ENCODE data around the gene LHX2. TPM values are rescaled to one million over a fixed set of nuclear protein-coding genes. Genes with fewer than 3 reads are reported as not detected.

LHX2 gene
- total and polyA plus RNA-seq, 2 experiments from 2014 or later = not detected

GRCh38 chr9:124062172-124062571, 50.6 kb downstream of the LHX2 start:
- Histone ChIP-seq H3F3A (ENCODE audit: insufficient read depth) (no peaks in the 10 kb centered on the region), H3K9ac (no peak overlapping the region), H3K27me3 (replicated peaks; ENCODE audit: insufficient read depth) (peaks cover 69% of the 10 kb centered on the region), H3K9me3 (ENCODE audit: low read depth) (no peaks in the 10 kb centered on the region), H3K4me1 (ENCODE audit: insufficient read depth) (no peaks in the 10 kb centered on the region), H2AFZ (no peak overlapping the region), H3K27ac (no peak overlapping the region), H3K4me3 (no peak overlapping the region), H3K4me2 (ENCODE audit: unreplicated experiment) (no peak overlapping the region), H3K79me2 (ENCODE audit: insufficient read depth) (no peaks in the 10 kb centered on the region), H3K36me3 (ENCODE audit: low read depth) (no peaks in the 10 kb centered on the region), H4K20me1 (ENCODE audit: insufficient read depth) (no peaks in the 10 kb centered on the region), H3K9me2 (ENCODE audit: insufficient read depth) (no peaks in the 10 kb centered on the region)
- 93 to 94% methylated on average over 2 of the region's 2 CpGs for WGBS, 2 experiments (ENCODE audit: low coverage in 1 of 2, low lambda C conversion rate in 2 of 2, missing lambda C conversion rate in 2 of 2)
- in situ Hi-C loops (cut with MboI) = no loop called here
- TF ChIP-seq EZH2 (IDR thresholded peaks at IDR 0.05; ENCODE audit: insufficient read depth, poor library complexity, severe bottlenecking) (no peak), EZH2phosphoT487 (IDR thresholded peaks at IDR 0.05; ENCODE audit: insufficient read depth, low read depth) (no peak)
- DNase-seq = no peak

GRCh38 chr9:124066783-124067577, 55.4 kb downstream of the LHX2 start:
- Histone ChIP-seq H3K9me3 (ENCODE audit: low read depth) (no peaks in the 10 kb centered on the region), H3K36me3 (ENCODE audit: low read depth) (no peaks in the 10 kb centered on the region), H4K20me1 (ENCODE audit: insufficient read depth) (no peaks in the 10 kb centered on the region), H3K4me1 (ENCODE audit: insufficient read depth) (no peaks in the 10 kb centered on the region), H3K9me2 (ENCODE audit: insufficient read depth) (no peaks in the 10 kb centered on the region), H3K79me2 (ENCODE audit: insufficient read depth) (no peaks in the 10 kb centered on the region), H3K27me3 (replicated peaks; ENCODE audit: insufficient read depth) (peaks cover 54% of the 10 kb centered on the region), H3K4me3 (no peak overlapping the region), H3K4me2 (ENCODE audit: unreplicated experiment) (no peak overlapping the region), H2AFZ (no peak overlapping the region), H3K27ac (no peak overlapping the region), H3K9ac (no peak overlapping the region), H3F3A (ENCODE audit: insufficient read depth) (no peaks in the 10 kb centered on the region)
- DNase-seq = no peak
- in situ Hi-C loops (cut with MboI) = no loop called here
- 83 to 89% methylated on average over 13 of the region's 13 CpGs for WGBS, 2 experiments (ENCODE audit: low coverage in 1 of 2, low lambda C conversion rate in 2 of 2, missing lambda C conversion rate in 2 of 2)
- TF ChIP-seq EZH2phosphoT487 (IDR thresholded peaks at IDR 0.05; ENCODE audit: insufficient read depth, low read depth) = no peak
- no peak for TF ChIP-seq EZH2 (IDR thresholded peaks at IDR 0.05; ENCODE audit: insufficient read depth, poor library complexity, severe bottlenecking)

GRCh38 chr9:124068251-124068650, 56.7 kb downstream of the LHX2 start:
- Histone ChIP-seq H4K20me1 (ENCODE audit: insufficient read depth) (no peaks in the 10 kb centered on the region), H3F3A (ENCODE audit: insufficient read depth) (no peaks in the 10 kb centered on the region), H3K9me2 (ENCODE audit: insufficient read depth) (no peaks in the 10 kb centered on the region), H3K4me1 (ENCODE audit: insufficient read depth) (no peaks in the 10 kb centered on the region), H3K4me2 (ENCODE audit: unreplicated experiment) (no peak overlapping the region), H3K27ac (no peak overlapping the region), H3K9ac (no peak overlapping the region), H3K27me3 (replicated peaks; ENCODE audit: insufficient read depth) (peaks cover 48% of the 10 kb centered on the region), H3K9me3 (ENCODE audit: low read depth) (no peaks in the 10 kb centered on the region), H3K79me2 (ENCODE audit: insufficient read depth) (no peaks in the 10 kb centered on the region), H3K4me3 (no peak overlapping the region), H2AFZ (no peak overlapping the region), H3K36me3 (ENCODE audit: low read depth) (no peaks in the 10 kb centered on the region)
- TF ChIP-seq EZH2 (IDR thresholded peaks at IDR 0.05; ENCODE audit: insufficient read depth, poor library complexity, severe bottlenecking) (no peak), EZH2phosphoT487 (IDR thresholded peaks at IDR 0.05; ENCODE audit: insufficient read depth, low read depth) (no peak)
- no peak for DNase-seq
- 71 to 77% methylated on average over 3 of the region's 3 CpGs for WGBS, 2 experiments (ENCODE audit: low coverage in 1 of 2, low lambda C conversion rate in 2 of 2, missing lambda C conversion rate in 2 of 2)
- in situ Hi-C loops (cut with MboI) = no loop called here

GRCh38 chr9:124074746-124075145, 63.2 kb downstream of the LHX2 start:
- in situ Hi-C loops (cut with MboI) = no loop called here
- 76 to 77% methylated on average over 1 of the region's 1 CpG for WGBS, 2 experiments (ENCODE audit: low coverage in 1 of 2, low lambda C conversion rate in 2 of 2, missing lambda C conversion rate in 2 of 2)

More at GRCh38 chr9:124074746-124075145, 63.2 kb downstream of the LHX2 start:
- Histone ChIP-seq H3K4me1 (ENCODE audit: insufficient read depth) (peaks cover 22% of the 10 kb centered on the region), H3F3A (ENCODE audit: insufficient read depth) (peaks cover 23% of the 10 kb centered on the region), H3K9me2 (ENCODE audit: insufficient read depth) (no peaks in the 10 kb centered on the region), H2AFZ (no peak overlapping the region), H4K20me1 (ENCODE audit: insufficient read depth) (no peaks in the 10 kb centered on the region), H3K36me3 (ENCODE audit: low read depth) (no peaks in the 10 kb centered on the region), H3K4me2 (ENCODE audit: unreplicated experiment) (no peak overlapping the region), H3K79me2 (ENCODE audit: insufficient read depth) (no peaks in the 10 kb centered on the region), H3K4me3 (no peak overlapping the region), H3K9me3 (ENCODE audit: low read depth) (no peaks in the 10 kb centered on the region), H3K9ac (no peak overlapping the region), H3K27ac (no peak overlapping the region), H3K27me3 (replicated peaks; ENCODE audit: insufficient read depth) (peaks cover 33% of the 10 kb centered on the region)
- no peak for TF ChIP-seq EZH2phosphoT487 (IDR thresholded peaks at IDR 0.05; ENCODE audit: insufficient read depth, low read depth)
- TF ChIP-seq EZH2 (IDR thresholded peaks at IDR 0.05; ENCODE audit: insufficient read depth, poor library complexity, severe bottlenecking) = no peak
- DNase-seq = no peak

Data from GM23248 (cell line).